ENCODE results near the gene TRMU.

DNA sequence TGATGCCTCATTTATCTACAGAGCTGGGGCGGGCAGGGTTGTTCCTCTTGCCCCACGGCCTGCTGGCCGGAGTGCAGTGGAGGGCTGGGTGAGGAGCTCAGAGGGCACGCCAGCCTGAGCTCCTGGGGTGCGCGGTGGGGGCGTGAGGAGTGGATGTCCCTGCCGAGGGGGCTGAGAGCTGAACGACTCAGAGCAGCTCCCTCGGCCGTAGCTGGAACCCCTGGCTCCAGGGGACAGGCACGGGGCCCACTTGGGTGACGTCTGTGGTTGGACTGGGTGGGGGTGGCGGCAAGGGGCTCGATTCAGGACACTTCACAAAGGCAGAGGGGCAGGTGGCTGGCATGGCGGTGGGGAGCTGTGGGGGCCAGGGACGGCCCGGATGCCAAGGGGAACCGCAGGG, 62.4 kb downstream of the TRMU start:
- TF ChIP-seq, protein P1, sequence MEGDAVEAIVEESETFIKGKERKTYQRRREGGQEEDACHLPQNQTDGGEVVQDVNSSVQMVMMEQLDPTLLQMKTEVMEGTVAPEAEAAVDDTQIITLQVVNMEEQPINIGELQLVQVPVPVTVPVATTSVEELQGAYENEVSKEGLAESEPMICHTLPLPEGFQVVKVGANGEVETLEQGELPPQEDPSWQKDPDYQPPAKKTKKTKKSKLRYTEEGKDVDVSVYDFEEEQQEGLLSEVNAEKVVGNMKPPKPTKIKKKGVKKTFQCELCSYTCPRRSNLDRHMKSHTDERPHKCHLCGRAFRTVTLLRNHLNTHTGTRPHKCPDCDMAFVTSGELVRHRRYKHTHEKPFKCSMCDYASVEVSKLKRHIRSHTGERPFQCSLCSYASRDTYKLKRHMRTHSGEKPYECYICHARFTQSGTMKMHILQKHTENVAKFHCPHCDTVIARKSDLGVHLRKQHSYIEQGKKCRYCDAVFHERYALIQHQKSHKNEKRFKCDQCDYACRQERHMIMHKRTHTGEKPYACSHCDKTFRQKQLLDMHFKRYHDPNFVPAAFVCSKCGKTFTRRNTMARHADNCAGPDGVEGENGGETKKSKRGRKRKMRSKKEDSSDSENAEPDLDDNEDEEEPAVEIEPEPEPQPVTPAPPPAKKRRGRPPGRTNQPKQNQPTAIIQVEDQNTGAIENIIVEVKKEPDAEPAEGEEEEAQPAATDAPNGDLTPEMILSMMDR (IDR thresholded peaks at IDR 0.05): no peak
- no peak for TF ChIP-seq POLR2AphosphoS5 (IDR thresholded peaks at IDR 0.05; ENCODE audit: low read depth, low read length)
- TF ChIP-seq TCF7L2 (IDR thresholded peaks at IDR 0.05; ENCODE audit: low read depth, low read length): no peak
- TF ChIP-seq, protein P2, sequence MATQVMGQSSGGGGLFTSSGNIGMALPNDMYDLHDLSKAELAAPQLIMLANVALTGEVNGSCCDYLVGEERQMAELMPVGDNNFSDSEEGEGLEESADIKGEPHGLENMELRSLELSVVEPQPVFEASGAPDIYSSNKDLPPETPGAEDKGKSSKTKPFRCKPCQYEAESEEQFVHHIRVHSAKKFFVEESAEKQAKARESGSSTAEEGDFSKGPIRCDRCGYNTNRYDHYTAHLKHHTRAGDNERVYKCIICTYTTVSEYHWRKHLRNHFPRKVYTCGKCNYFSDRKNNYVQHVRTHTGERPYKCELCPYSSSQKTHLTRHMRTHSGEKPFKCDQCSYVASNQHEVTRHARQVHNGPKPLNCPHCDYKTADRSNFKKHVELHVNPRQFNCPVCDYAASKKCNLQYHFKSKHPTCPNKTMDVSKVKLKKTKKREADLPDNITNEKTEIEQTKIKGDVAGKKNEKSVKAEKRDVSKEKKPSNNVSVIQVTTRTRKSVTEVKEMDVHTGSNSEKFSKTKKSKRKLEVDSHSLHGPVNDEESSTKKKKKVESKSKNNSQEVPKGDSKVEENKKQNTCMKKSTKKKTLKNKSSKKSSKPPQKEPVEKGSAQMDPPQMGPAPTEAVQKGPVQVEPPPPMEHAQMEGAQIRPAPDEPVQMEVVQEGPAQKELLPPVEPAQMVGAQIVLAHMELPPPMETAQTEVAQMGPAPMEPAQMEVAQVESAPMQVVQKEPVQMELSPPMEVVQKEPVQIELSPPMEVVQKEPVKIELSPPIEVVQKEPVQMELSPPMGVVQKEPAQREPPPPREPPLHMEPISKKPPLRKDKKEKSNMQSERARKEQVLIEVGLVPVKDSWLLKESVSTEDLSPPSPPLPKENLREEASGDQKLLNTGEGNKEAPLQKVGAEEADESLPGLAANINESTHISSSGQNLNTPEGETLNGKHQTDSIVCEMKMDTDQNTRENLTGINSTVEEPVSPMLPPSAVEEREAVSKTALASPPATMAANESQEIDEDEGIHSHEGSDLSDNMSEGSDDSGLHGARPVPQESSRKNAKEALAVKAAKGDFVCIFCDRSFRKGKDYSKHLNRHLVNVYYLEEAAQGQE (IDR thresholded peaks at IDR 0.05; ENCODE audit: insufficient read depth in 1 of 2, low read depth in 2 of 2, low read length in 1 of 2): no peak
- no peak for TF ChIP-seq SIN3A (IDR thresholded peaks at IDR 0.05; ENCODE audit: borderline replicate concordance, insufficient read depth, low read depth, low read length)
